K562 (cell line): ENCODE results near the gene EPHB6. TPM values are rescaled to one million over a fixed set of nuclear protein-coding genes. Genes with fewer than 3 reads are reported as not detected.

Source experiments
- ATF7 ChIP-seq: fragments of 450-650 bp; IDR thresholded peaks from 2 replicates; pipeline ENCODE4 v1.7.1; 2014; ENCODE audit warnings: mild to moderate bottlenecking, moderate library complexity
- BMI1 ChIP-seq: fragments of 150-350 bp; IDR thresholded peaks from 2 replicates; pipeline ENCODE4 v1.6.1; 2014; ENCODE audit warnings: low read length
- ESRRA ChIP-seq: fragments of 450-650 bp; IDR thresholded peaks from 2 replicates; pipeline ENCODE4 v1.6.1; 2014; ENCODE audit warnings: low read depth, mild to moderate bottlenecking, moderate library complexity, borderline replicate concordance
- FOXM1 ChIP-seq, 2 experiments: fragments of 450-650 bp in 1 of 2; sonication (generic) in 1 of 2; formaldehyde crosslinking in 1 of 2; IDR thresholded peaks; 2 replicates each; pipeline versions ENCODE4 v1.6.1 to v1.9.0; 2017 to 2022; ENCODE audit warnings: low read depth in 2 of 2, mild to moderate bottlenecking in 2 of 2, missing genetic modification reagents in 1 of 2, moderate library complexity in 1 of 2
- GTF2F1 ChIP-seq: IDR thresholded peaks from 2 replicates; pipeline ENCODE4 v1.6.1; 2011; ENCODE audit warnings: low read depth, low read length, improper control_type of control experiment
- NR2F6 ChIP-seq: fragments of 450-650 bp; formaldehyde crosslinking; IDR thresholded peaks from 2 replicates; pipeline ENCODE4 v1.4.0; 2020; ENCODE audit warnings: mild to moderate bottlenecking
- PRDM10 ChIP-seq: fragments of 450-650 bp; IDR thresholded peaks from 2 replicates; pipeline ENCODE4 v1.6.1; 2018; ENCODE audit not compliant: partially characterized antibody
- SMAD1 ChIP-seq: fragments of 150-350 bp; IDR thresholded peaks from 2 replicates; pipeline ENCODE4 v1.6.1; 2014; ENCODE audit warnings: low read length, low read depth; ENCODE audit not compliant: partially characterized antibody
- YY1 ChIP-seq, 3 experiments: IDR thresholded peaks; 2 replicates each; pipeline ENCODE4 v1.6.1; 2011; ENCODE audit warnings: low read length in 2 of 3, mild to moderate bottlenecking in 2 of 3, moderate library complexity in 2 of 3, borderline replicate concordance in 1 of 3, control low read depth in 1 of 3, low read depth in 1 of 3; ENCODE audit not compliant: insufficient read depth in 3 of 3, insufficient replicate concordance in 2 of 3, control insufficient read depth in 1 of 3, insufficient read length in 1 of 3; ENCODE audit errors: extremely low read depth in 1 of 3
- ZNF175 ChIP-seq: fragments of 200-800 bp; sonication (Bioruptor generic); IDR thresholded peaks from 2 replicates; pipeline ENCODE4 v1.6.1; 2016; ENCODE audit warnings: low read depth, mild to moderate bottlenecking, missing genetic modification characterization, missing compliant biosample characterization
- polyA plus RNA-seq, 8 experiments: library from polyadenylated mRNA; depleted of rRNA in 4 of 8; stranded (reverse) in 5 of 8; unstranded in 3 of 8; fragments of >200 nt; fragmentation: Nextera tagmentation in 2 of 8; fragmentation: Illumina TruSeq in 1 of 8; extraction: Ambion mirVana in 2 of 8; extraction: Trizol in 1 of 8; gene quantifications; 2 replicates each; pipeline versions ENCODE4 v1.2.1 to v1.2.3, GENCODE V29; 2011 to 2014; ENCODE audit warnings: inconsistent platforms in 1 of 8, missing spikeins in 1 of 8
- total RNA-seq, 7 experiments: library from RNA; depleted of rRNA in 6 of 7; stranded (reverse); fragments of >200 nt in 6 of 7; fragmentation: Illumina TruSeq in 2 of 7; extraction: Trizol in 2 of 7; gene quantifications; 2 replicates each; pipeline versions ENCODE4 v1.2.1 to v1.2.3, GENCODE V29; 2011 to 2021; ENCODE audit warnings: low replicate concordance in 1 of 7
- TF ChIP-seq, protein P1 (sequence below): IDR thresholded peaks from 3 replicates; pipeline ENCODE4 v1.6.1; 2011; ENCODE audit warnings: borderline replicate concordance, mild to moderate bottlenecking; ENCODE audit not compliant: insufficient read length, insufficient read depth
- TF ChIP-seq, protein P2 (sequence below), 2 experiments: fragments of 450-650 bp; formaldehyde crosslinking in 1 of 2; IDR thresholded peaks; 2 replicates each; pipeline versions ENCODE4 v1.4.0 to v1.6.1; 2014 to 2020; ENCODE audit warnings: mild to moderate bottlenecking in 2 of 2, borderline replicate concordance in 1 of 2, low read depth in 1 of 2

Gene EPHB6
- total and polyA plus RNA-seq, 9 of the 15 experiments (the other 6 are each of a cell fraction or from before 2014, with no cell fraction given), result 1.4 to 123 (median 7.6) TPM

GRCh38 chr7:142853739-142854371 is 1.0 kb upstream of the EPHB6 start (continued):
- TF ChIP-seq FOXM1 (IDR thresholded peaks at IDR 0.05; ENCODE audit: low read depth) (no peak), FOXM1 (CRISPR knock-in tag; IDR thresholded peaks at IDR 0.05; ENCODE audit: low read depth) (0 out of 2 replicates have a peak, but pooled peaks have one; percentile 41), ZNF175 (CRISPR knock-in tag) (no peak), SMAD1 (no peak), ATF7 (peak; percentile 36; the same call in 1 of the 2 replicates), PRDM10 (no peak), YY1 (IDR thresholded peaks at IDR 0.05; ENCODE audit: borderline replicate concordance in 1 of 3, control insufficient read depth in 1 of 3, extremely low read depth in 1 of 3, insufficient read depth in 3 of 3, insufficient read length in 1 of 3, insufficient replicate concordance in 2 of 3, low read depth in 1 of 3, low read length in 2 of 3) (peak in 1 of 3 experiments; percentile 16), ESRRA (no peak), BMI1 (no peak), GTF2F1 (0 out of 2 replicates have a peak, but pooled peaks have one; percentile 46), NR2F6 (CRISPR knock-in tag) (no peak)
- TF ChIP-seq, protein P1, sequence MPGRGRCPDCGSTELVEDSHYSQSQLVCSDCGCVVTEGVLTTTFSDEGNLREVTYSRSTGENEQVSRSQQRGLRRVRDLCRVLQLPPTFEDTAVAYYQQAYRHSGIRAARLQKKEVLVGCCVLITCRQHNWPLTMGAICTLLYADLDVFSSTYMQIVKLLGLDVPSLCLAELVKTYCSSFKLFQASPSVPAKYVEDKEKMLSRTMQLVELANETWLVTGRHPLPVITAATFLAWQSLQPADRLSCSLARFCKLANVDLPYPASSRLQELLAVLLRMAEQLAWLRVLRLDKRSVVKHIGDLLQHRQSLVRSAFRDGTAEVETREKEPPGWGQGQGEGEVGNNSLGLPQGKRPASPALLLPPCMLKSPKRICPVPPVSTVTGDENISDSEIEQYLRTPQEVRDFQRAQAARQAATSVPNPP, result no peak
- TF ChIP-seq, protein P2, sequence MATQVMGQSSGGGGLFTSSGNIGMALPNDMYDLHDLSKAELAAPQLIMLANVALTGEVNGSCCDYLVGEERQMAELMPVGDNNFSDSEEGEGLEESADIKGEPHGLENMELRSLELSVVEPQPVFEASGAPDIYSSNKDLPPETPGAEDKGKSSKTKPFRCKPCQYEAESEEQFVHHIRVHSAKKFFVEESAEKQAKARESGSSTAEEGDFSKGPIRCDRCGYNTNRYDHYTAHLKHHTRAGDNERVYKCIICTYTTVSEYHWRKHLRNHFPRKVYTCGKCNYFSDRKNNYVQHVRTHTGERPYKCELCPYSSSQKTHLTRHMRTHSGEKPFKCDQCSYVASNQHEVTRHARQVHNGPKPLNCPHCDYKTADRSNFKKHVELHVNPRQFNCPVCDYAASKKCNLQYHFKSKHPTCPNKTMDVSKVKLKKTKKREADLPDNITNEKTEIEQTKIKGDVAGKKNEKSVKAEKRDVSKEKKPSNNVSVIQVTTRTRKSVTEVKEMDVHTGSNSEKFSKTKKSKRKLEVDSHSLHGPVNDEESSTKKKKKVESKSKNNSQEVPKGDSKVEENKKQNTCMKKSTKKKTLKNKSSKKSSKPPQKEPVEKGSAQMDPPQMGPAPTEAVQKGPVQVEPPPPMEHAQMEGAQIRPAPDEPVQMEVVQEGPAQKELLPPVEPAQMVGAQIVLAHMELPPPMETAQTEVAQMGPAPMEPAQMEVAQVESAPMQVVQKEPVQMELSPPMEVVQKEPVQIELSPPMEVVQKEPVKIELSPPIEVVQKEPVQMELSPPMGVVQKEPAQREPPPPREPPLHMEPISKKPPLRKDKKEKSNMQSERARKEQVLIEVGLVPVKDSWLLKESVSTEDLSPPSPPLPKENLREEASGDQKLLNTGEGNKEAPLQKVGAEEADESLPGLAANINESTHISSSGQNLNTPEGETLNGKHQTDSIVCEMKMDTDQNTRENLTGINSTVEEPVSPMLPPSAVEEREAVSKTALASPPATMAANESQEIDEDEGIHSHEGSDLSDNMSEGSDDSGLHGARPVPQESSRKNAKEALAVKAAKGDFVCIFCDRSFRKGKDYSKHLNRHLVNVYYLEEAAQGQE (IDR thresholded peaks at IDR 0.05; ENCODE audit: borderline replicate concordance), result peak; percentile 80
- TF ChIP-seq, protein P2 (CRISPR knock-in tag; IDR thresholded peaks at IDR 0.05; ENCODE audit: low read depth), result 0 out of 2 replicates have a peak, but pooled peaks have one; percentile 47
